ENCODE measurements around the gene BCR.

Gene BCR

GRCh38 chr22:23193196-23193827 lies 13.0 kb downstream of the BCR start:
- TF ChIP-seq CTCF (IDR thresholded peaks at IDR 0.05; ENCODE audit: borderline replicate concordance, control extremely low read depth, extremely low read depth, insufficient read depth, missing control alignments), result no peak
- in situ Hi-C loops (cut with MboI; ENCODE audit: low sequenced_read_pairs, unreplicated experiment), result no loop called here
- no peak for DNase-seq (ENCODE audit: low spot score)

GRCh38 chr22:23193882-23194281 lies 13.6 kb downstream of the BCR start:
- no peak for TF ChIP-seq CTCF (IDR thresholded peaks at IDR 0.05; ENCODE audit: borderline replicate concordance, control extremely low read depth, extremely low read depth, insufficient read depth, missing control alignments)
- in situ Hi-C loops (cut with MboI; ENCODE audit: low sequenced_read_pairs, unreplicated experiment), result no loop called here

GRCh38 chr22:23196165-23196564 lies 15.9 kb downstream of the BCR start:
- in situ Hi-C loops (cut with MboI; ENCODE audit: low sequenced_read_pairs, unreplicated experiment), result no loop called here
- no peak for TF ChIP-seq CTCF (IDR thresholded peaks at IDR 0.05; ENCODE audit: borderline replicate concordance, control extremely low read depth, extremely low read depth, insufficient read depth, missing control alignments)
- no peak for DNase-seq (ENCODE audit: low spot score)

More at GRCh38 chr22:23193882-23194281, 13.6 kb downstream of the BCR start:
- no peak for DNase-seq (ENCODE audit: low spot score)

- DNase-seq (ENCODE audit: low spot score), result no peak
- in situ Hi-C loops (cut with MboI; ENCODE audit: low sequenced_read_pairs, unreplicated experiment), result no loop called here
- TF ChIP-seq CTCF (IDR thresholded peaks at IDR 0.05; ENCODE audit: borderline replicate concordance, control extremely low read depth, extremely low read depth, insufficient read depth, missing control alignments), result no peak
Observed at GRCh38 chr22:23197836-23198235, 17.5 kb downstream of the BCR start.

- in situ Hi-C loops (cut with MboI; ENCODE audit: low sequenced_read_pairs, unreplicated experiment), result no loop called here
- no peak for DNase-seq (ENCODE audit: low spot score)
- TF ChIP-seq CTCF (IDR thresholded peaks at IDR 0.05; ENCODE audit: borderline replicate concordance, control extremely low read depth, extremely low read depth, insufficient read depth, missing control alignments), result no peak
Observed at GRCh38 chr22:23199159-23199558, 18.9 kb downstream of the BCR start.

GRCh38 chr22:23200898-23201297 lies 20.6 kb downstream of the BCR start:
- no peak for DNase-seq (ENCODE audit: low spot score)
- in situ Hi-C loops (cut with MboI; ENCODE audit: low sequenced_read_pairs, unreplicated experiment), result no loop called here
- TF ChIP-seq CTCF (IDR thresholded peaks at IDR 0.05; ENCODE audit: borderline replicate concordance, control extremely low read depth, extremely low read depth, insufficient read depth, missing control alignments), result no peak

Data from GM13976 (cell line).